DOHH2 (cell line): ENCODE results near the gene TSHZ3.

Experiments used
- CTCF ChIP-seq: fragments of 200-600 bp; sonication (generic); IDR thresholded peaks from one replicate; pipeline ENCODE4 v1.5.1; 2014; ENCODE audit warnings: antibody characterized with exemption, mild to moderate bottlenecking, low read depth, low read length; ENCODE audit not compliant: poor library complexity, severe bottlenecking
- EZH2phosphoT487 ChIP-seq: fragments of 200-600 bp; sonication (generic); IDR thresholded peaks from 2 replicates; pipeline ENCODE4 v1.6.1; 2017; ENCODE audit warnings: borderline replicate concordance, mild to moderate bottlenecking, antibody characterized with exemption, low read length, moderate library complexity, mixed read lengths

GRCh38 chr19:31292639-31293185 is 56.5 kb downstream of the TSHZ3 start:
- TF ChIP-seq CTCF (no peak), EZH2phosphoT487 (no peak)
